Astrocyte (in vitro differentiated cells and primary cell): ENCODE measurements around the gene DNAH2.

Experiments used
- CTCF ChIP-seq: IDR thresholded peaks from 2 replicates; pipeline ENCODE4 v1.5.1; 2011; ENCODE audit warnings: low read depth, mild to moderate bottlenecking, inconsistent platforms, low read length, moderate library complexity; ENCODE audit not compliant: insufficient read depth
- EZH2 ChIP-seq: IDR thresholded peaks from 2 replicates; pipeline ENCODE4 v1.6.1; 2012; ENCODE audit warnings: mild to moderate bottlenecking, low read length, inconsistent platforms; ENCODE audit not compliant: insufficient read depth

- no peak for TF ChIP-seq CTCF
- TF ChIP-seq EZH2, result no peak
Observed at GRCh38 chr17:7674934-7675333, 42.6 kb upstream of the DNAH2 start.
